Activated CD4-positive, alpha-beta T cell treated with anti-CD3 and anti-CD28 coated beads, Interleukin-2, amount 10 ng/mL, durations not matched to agents 7 days and 5 days (primary cell): ENCODE data around the gene FAM163B. TPM values are rescaled to one million over a fixed set of nuclear protein-coding genes. Genes with fewer than 3 reads are reported as not detected.

Experiments
- CTCF ChIA-PET: fragments of 350-600 bp; sonication (Branson Sonifier 250); formaldehyde crosslinking; loops from one replicate; lab custom pipeline; 2021; ENCODE audit warnings: antibody characterized with exemption; lab: Charles Lee
- POLR2A ChIA-PET: fragments of 350-600 bp; sonication (Branson Sonifier 250); formaldehyde crosslinking; loops from one replicate; lab custom pipeline; 2021; ENCODE audit warnings: antibody characterized with exemption; lab: Charles Lee
- DNase-seq: peaks from one replicate; pipeline ENCODE4 v3.0.0-alpha.2; 2020
- H3K27ac Mint-ChIP-seq: one replicate; pipeline ENCODE4 v1.8.0; 2021; ENCODE audit warnings: mild to moderate bottlenecking, moderate library complexity, mixed read lengths
- H3K27me3 Mint-ChIP-seq: one replicate; pipeline ENCODE4 v1.8.0; 2021; ENCODE audit warnings: mixed read lengths
- H3K36me3 Mint-ChIP-seq: one replicate; pipeline ENCODE4 v1.8.0; 2021; ENCODE audit warnings: low read depth, mixed read lengths
- H3K4me1 Mint-ChIP-seq: one replicate; pipeline ENCODE4 v1.8.0; 2021; ENCODE audit warnings: mixed read lengths
- H3K4me3 Mint-ChIP-seq: one replicate; pipeline ENCODE4 v1.8.0; 2021; ENCODE audit warnings: mild to moderate bottlenecking, moderate library complexity, mixed read lengths
- H3K9me3 Mint-ChIP-seq: one replicate; pipeline ENCODE4 v1.8.0; 2021; ENCODE audit warnings: mixed read lengths
- total RNA-seq, 2 experiments: library from RNA; stranded (reverse); gene quantifications; one replicate each; pipeline ENCODE4 v1.2.3, GENCODE V29; 2021

FAM163B gene
- total RNA-seq, 2 experiments from 2014 or later = not detected

- peak; percentile 71 for DNase-seq
- Mint-ChIP-seq H3K27ac (no peak overlapping the region), H3K36me3 (no peaks in the 10 kb centered on the region), H3K4me3 (peak overlapping the region; percentile 33), H3K27me3 (peaks cover 14% of the 10 kb centered on the region), H3K4me1 (peaks cover 42% of the 10 kb centered on the region), H3K9me3 (peaks cover 2% of the 10 kb centered on the region)
- CTCF ChIA-PET = no interaction called here
- POLR2A ChIA-PET = no interaction called here
Measured at GRCh38 chr9:133619791-133620190, 10.6 kb upstream of the FAM163B start.

GRCh38 chr9:133618726-133619125 lies 9.5 kb upstream of the FAM163B start:
- Mint-ChIP-seq H3K4me3 (no peak overlapping the region), H3K27me3 (peaks cover 15% of the 10 kb centered on the region), H3K27ac (peak overlapping the region; percentile 50), H3K4me1 (peaks cover 42% of the 10 kb centered on the region), H3K36me3 (no peaks in the 10 kb centered on the region), H3K9me3 (no peaks in the 10 kb centered on the region)
- DNase-seq = no peak
- ChIA-PET POLR2A (no interaction called here), CTCF (interaction anchor here (0.6 kb wide), 2 partner anchors 524 to 949 kb away, joined by 3 to 5 read pairs; partner anchors contain the start of gene DDX31)

GRCh38 chr9:133616643-133617405 lies 7.6 kb upstream of the FAM163B start:
- DNase-seq = no peak
- POLR2A ChIA-PET = no interaction called here
- CTCF ChIA-PET = no interaction called here
- Mint-ChIP-seq H3K4me1 (peaks cover 29% of the 10 kb centered on the region), H3K27ac (no peak overlapping the region), H3K9me3 (no peaks in the 10 kb centered on the region), H3K36me3 (no peaks in the 10 kb centered on the region), H3K4me3 (no peak overlapping the region), H3K27me3 (peaks cover 21% of the 10 kb centered on the region)

- ChIA-PET CTCF (interaction anchor here (1.1 kb wide), 1 partner anchor 37 kb away, joined by 3 read pairs; no protein-coding TSS in a partner anchor), POLR2A (no interaction called here)
- H3K4me3 Mint-ChIP-seq = no peak overlapping the region
- peaks cover 31% of the 10 kb centered on the region for H3K27me3 Mint-ChIP-seq
- peaks cover 17% of the 10 kb centered on the region for H3K4me1 Mint-ChIP-seq
- no peaks in the 10 kb centered on the region for H3K9me3 Mint-ChIP-seq
- H3K27ac Mint-ChIP-seq = no peak overlapping the region
- no peaks in the 10 kb centered on the region for H3K36me3 Mint-ChIP-seq
- DNase-seq = no peak
Measured at GRCh38 chr9:133615606-133616188, 6.5 kb upstream of the FAM163B start.

GRCh38 chr9:133615186-133615585 lies 6.0 kb upstream of the FAM163B start:
- DNase-seq = no peak
- Mint-ChIP-seq H3K36me3 (no peaks in the 10 kb centered on the region), H3K27me3 (peaks cover 36% of the 10 kb centered on the region), H3K9me3 (no peaks in the 10 kb centered on the region), H3K4me1 (peaks cover 14% of the 10 kb centered on the region), H3K27ac (no peak overlapping the region), H3K4me3 (no peak overlapping the region)
- POLR2A ChIA-PET = no interaction called here
- CTCF ChIA-PET = interaction anchor here (1.1 kb wide), 1 partner anchor 37 kb away, joined by 3 read pairs; no protein-coding TSS in a partner anchor

- peaks cover 40% of the 10 kb centered on the region for H3K27me3 Mint-ChIP-seq
- H3K4me1 Mint-ChIP-seq = peaks cover 9% of the 10 kb centered on the region
- ChIA-PET POLR2A (no interaction called here), CTCF (no interaction called here)
- H3K27ac Mint-ChIP-seq = no peak overlapping the region
- no peaks in the 10 kb centered on the region for H3K36me3 Mint-ChIP-seq
- no peak for DNase-seq
- no peaks in the 10 kb centered on the region for H3K9me3 Mint-ChIP-seq
- no peak overlapping the region for H3K4me3 Mint-ChIP-seq
Measured at GRCh38 chr9:133614678-133615077, 5.5 kb upstream of the FAM163B start.

- H3K9me3 Mint-ChIP-seq = no peaks in the 10 kb centered on the region
- CTCF ChIA-PET = no interaction called here
- POLR2A ChIA-PET = no interaction called here
- H3K4me1 Mint-ChIP-seq = peaks cover 7% of the 10 kb centered on the region
- peaks cover 43% of the 10 kb centered on the region for H3K27me3 Mint-ChIP-seq
- H3K36me3 Mint-ChIP-seq = no peaks in the 10 kb centered on the region
- H3K27ac Mint-ChIP-seq = no peak overlapping the region
- no peak for DNase-seq
- H3K4me3 Mint-ChIP-seq = no peak overlapping the region
Measured at GRCh38 chr9:133614056-133614455, 4.9 kb upstream of the FAM163B start.

- CTCF ChIA-PET = no interaction called here
- H3K27ac Mint-ChIP-seq = no peak overlapping the region
- no peaks in the 10 kb centered on the region for H3K36me3 Mint-ChIP-seq
- peaks cover 2% of the 10 kb centered on the region for H3K4me1 Mint-ChIP-seq
- peaks cover 39% of the 10 kb centered on the region for H3K27me3 Mint-ChIP-seq
- H3K4me3 Mint-ChIP-seq = no peak overlapping the region
- no peaks in the 10 kb centered on the region for H3K9me3 Mint-ChIP-seq
- no peak for DNase-seq
- POLR2A ChIA-PET = no interaction called here
Measured at GRCh38 chr9:133613432-133613831, 4.2 kb upstream of the FAM163B start.

GRCh38 chr9:133612816-133613215 lies 3.6 kb upstream of the FAM163B start:
- peaks cover 38% of the 10 kb centered on the region for H3K27me3 Mint-ChIP-seq
- H3K27ac Mint-ChIP-seq = no peak overlapping the region
- H3K4me3 Mint-ChIP-seq = no peak overlapping the region
- no peak for DNase-seq
- H3K4me1 Mint-ChIP-seq = peaks cover 2% of the 10 kb centered on the region
- H3K36me3 Mint-ChIP-seq = no peaks in the 10 kb centered on the region
- CTCF ChIA-PET = no interaction called here
- POLR2A ChIA-PET = no interaction called here
- H3K9me3 Mint-ChIP-seq = no peaks in the 10 kb centered on the region

- DNase-seq = no peak
- no peak overlapping the region for H3K27ac Mint-ChIP-seq
- H3K36me3 Mint-ChIP-seq = no peaks in the 10 kb centered on the region
- ChIA-PET POLR2A (no interaction called here), CTCF (no interaction called here)
- peaks cover 41% of the 10 kb centered on the region for H3K27me3 Mint-ChIP-seq
- H3K9me3 Mint-ChIP-seq = no peaks in the 10 kb centered on the region
- H3K4me3 Mint-ChIP-seq = no peak overlapping the region
- H3K4me1 Mint-ChIP-seq = peaks cover 2% of the 10 kb centered on the region
Measured at GRCh38 chr9:133612051-133612450, 2.9 kb upstream of the FAM163B start.

- POLR2A ChIA-PET = no interaction called here
- Mint-ChIP-seq H3K4me3 (no peak overlapping the region), H3K36me3 (no peaks in the 10 kb centered on the region), H3K4me1 (peaks cover 2% of the 10 kb centered on the region), H3K27me3 (peaks cover 45% of the 10 kb centered on the region), H3K9me3 (no peaks in the 10 kb centered on the region), H3K27ac (no peak overlapping the region)
- no peak for DNase-seq
- CTCF ChIA-PET = no interaction called here
Measured at GRCh38 chr9:133610845-133611244, 1.7 kb upstream of the FAM163B start.

GRCh38 chr9:133608889-133609288 lies 300 bp downstream of the FAM163B start:
- no peak overlapping the region for H3K4me3 Mint-ChIP-seq
- H3K27me3 Mint-ChIP-seq = peaks cover 40% of the 10 kb centered on the region
- ChIA-PET POLR2A (interaction anchor here (0.7 kb wide), 1 partner anchor 10 kb away, joined by 3 read pairs; no protein-coding TSS in a partner anchor), CTCF (no interaction called here)
- no peak overlapping the region for H3K27ac Mint-ChIP-seq
- DNase-seq = no peak
- H3K4me1 Mint-ChIP-seq = peaks cover 5% of the 10 kb centered on the region
- no peaks in the 10 kb centered on the region for H3K9me3 Mint-ChIP-seq
- no peaks in the 10 kb centered on the region for H3K36me3 Mint-ChIP-seq

- ChIA-PET CTCF (no interaction called here), POLR2A (interaction anchor here (0.7 kb wide), 1 partner anchor 9 kb away, joined by 3 read pairs; no protein-coding TSS in a partner anchor)
- Mint-ChIP-seq H3K4me3 (no peak overlapping the region), H3K27me3 (peaks cover 40% of the 10 kb centered on the region), H3K27ac (no peak overlapping the region), H3K36me3 (no peaks in the 10 kb centered on the region), H3K9me3 (no peaks in the 10 kb centered on the region), H3K4me1 (peaks cover 5% of the 10 kb centered on the region)
- no peak for DNase-seq
Measured at GRCh38 chr9:133608382-133608781, 807 bp downstream of the FAM163B start.
